HEK293 (cell line): ENCODE data around the gene MAML3.

Source experiments
- CTCF ChIP-seq: fragments of 450-650 bp; formaldehyde crosslinking; IDR thresholded peaks from 2 replicates; pipeline ENCODE4 v1.5.1; 2016; ENCODE audit warnings: missing biosample characterization, missing genetic modification characterization
- PATZ1 ChIP-seq: fragments of 450-650 bp; formaldehyde crosslinking; IDR thresholded peaks from 2 replicates; pipeline ENCODE4 v1.5.1; 2016; ENCODE audit warnings: missing biosample characterization, missing genetic modification characterization
- REST ChIP-seq: fragments of 450-650 bp; formaldehyde crosslinking; IDR thresholded peaks from 2 replicates; pipeline ENCODE4 v1.5.1; 2016; ENCODE audit warnings: missing biosample characterization, missing genetic modification characterization
- TCF7L2 ChIP-seq: IDR thresholded peaks from 2 replicates; pipeline ENCODE4 v1.6.1; 2011; ENCODE audit warnings: low read depth, mild to moderate bottlenecking, inconsistent platforms, low read length, moderate library complexity, borderline replicate concordance
- ZBTB6 ChIP-seq: fragments of 450-650 bp; formaldehyde crosslinking; IDR thresholded peaks from 2 replicates; pipeline ENCODE4 v1.5.1; 2017; ENCODE audit warnings: missing biosample characterization, missing genetic modification characterization
- ZFP3 ChIP-seq: fragments of 450-650 bp; formaldehyde crosslinking; IDR thresholded peaks from 2 replicates; pipeline ENCODE4 v1.5.1; 2016; ENCODE audit warnings: low read depth, missing biosample characterization, missing genetic modification characterization
- ZNF223 ChIP-seq: fragments of 450-650 bp; formaldehyde crosslinking; IDR thresholded peaks from 2 replicates; pipeline ENCODE4 v1.5.1; 2016; ENCODE audit warnings: missing biosample characterization, missing genetic modification characterization
- ZNF514 ChIP-seq: fragments of 450-650 bp; formaldehyde crosslinking; IDR thresholded peaks from 2 replicates; pipeline ENCODE4 v1.5.1; 2016; ENCODE audit warnings: missing biosample characterization, missing genetic modification characterization
- ZNF558 ChIP-seq: fragments of 450-650 bp; formaldehyde crosslinking; IDR thresholded peaks from 2 replicates; pipeline ENCODE4 v1.5.1; 2016; ENCODE audit warnings: missing biosample characterization, missing genetic modification characterization

- TF ChIP-seq ZNF558 (tag by site-specific recombination) (no peak), ZBTB6 (no peak), CTCF (tag by site-specific recombination) (no peak), PATZ1 (tag by site-specific recombination) (no peak), REST (tag by site-specific recombination) (no peak), TCF7L2 (no peak), ZNF514 (tag by site-specific recombination) (no peak), ZFP3 (tag by site-specific recombination) (no peak), ZNF223 (no peak)
Measured at GRCh38 chr4:140122891-140123290, 31.1 kb downstream of the MAML3 start.
